K562 (cell line): ENCODE measurements around the gene AFDN. TPM values are rescaled to one million over a fixed set of nuclear protein-coding genes. Genes with fewer than 3 reads are reported as not detected.

Experiments
- ARID2 ChIP-seq: fragments of 450-650 bp; IDR thresholded peaks from 2 replicates; pipeline ENCODE4 v1.6.1; 2017; ENCODE audit warnings: antibody characterized with exemption, mild to moderate bottlenecking
- CC2D1A ChIP-seq: fragments of 450-650 bp; IDR thresholded peaks from 2 replicates; pipeline ENCODE4 v1.6.1; 2017; ENCODE audit warnings: mild to moderate bottlenecking
- FOXA3 ChIP-seq, 2 experiments: fragments of 450-650 bp in 1 of 2; sonication (generic) in 1 of 2; formaldehyde crosslinking; IDR thresholded peaks in 1 of 2; conservative IDR thresholded peaks in 1 of 2; 2 replicates each; pipeline versions ENCODE4 v1.4.0 to v1.8.0; 2020 to 2022; ENCODE audit warnings: mild to moderate bottlenecking in 2 of 2, missing genetic modification reagents in 1 of 2
- HMGN3 ChIP-seq: IDR thresholded peaks from 2 replicates; pipeline ENCODE4 v1.6.1; 2011; ENCODE audit warnings: borderline replicate concordance, low read depth, mild to moderate bottlenecking, mixed read lengths, low read length; ENCODE audit not compliant: insufficient read length; ENCODE audit errors: extremely low read depth
- NFATC3 ChIP-seq: fragments of 450-650 bp; IDR thresholded peaks from 2 replicates; pipeline ENCODE4 v1.6.1; 2017; ENCODE audit warnings: mild to moderate bottlenecking
- NR1H2 ChIP-seq: sonication (generic); formaldehyde crosslinking; IDR thresholded peaks from 2 replicates; pipeline ENCODE4 v1.4.0; 2020; ENCODE audit warnings: mild to moderate bottlenecking, missing genetic modification reagents
- RAD21 ChIP-seq, 2 experiments: fragments of 250-450 bp in 1 of 2; fragments of 450-650 bp in 1 of 2; sonication (Bioruptor Pico) in 1 of 2; formaldehyde crosslinking in 1 of 2; IDR thresholded peaks in 1 of 2; conservative IDR thresholded peaks in 1 of 2; 2 replicates each; pipeline versions ENCODE4 v1.4.0 to v1.8.0; 2020 to 2022; ENCODE audit warnings: mild to moderate bottlenecking in 2 of 2, moderate library complexity in 1 of 2
- RAD51 ChIP-seq: fragments of 450-650 bp; IDR thresholded peaks from 2 replicates; pipeline ENCODE4 v1.7.1; 2016; ENCODE audit warnings: low read depth, mild to moderate bottlenecking, borderline replicate concordance
- TAF1 ChIP-seq: IDR thresholded peaks from 2 replicates; pipeline ENCODE4 v1.6.1; 2011; ENCODE audit warnings: mild to moderate bottlenecking, low read length, moderate library complexity; ENCODE audit not compliant: insufficient read depth, control insufficient read depth, severe bottlenecking; ENCODE audit errors: extremely low read depth
- TCFL5 ChIP-seq: fragments of 250-450 bp; sonication (Bioruptor Pico); conservative IDR thresholded peaks from 2 replicates; pipeline ENCODE4 v1.6.1; 2021; ENCODE audit warnings: mild to moderate bottlenecking, moderate library complexity, matching md5 sums
- TEAD4 ChIP-seq, 2 experiments: sonication (generic) in 1 of 2; formaldehyde crosslinking in 1 of 2; IDR thresholded peaks; 2 replicates each; pipeline versions ENCODE4 v1.6.1 to v1.8.0; 2012 to 2022; ENCODE audit warnings: borderline replicate concordance in 1 of 2, inconsistent platforms in 1 of 2, low read length in 1 of 2, mild to moderate bottlenecking in 1 of 2, missing genetic modification reagents in 1 of 2
- ZFP30 ChIP-seq: fragments of 250-450 bp; sonication (Bioruptor Pico); IDR thresholded peaks from 2 replicates; pipeline ENCODE4 v1.8.0; 2022; ENCODE audit warnings: moderate library complexity, mild to moderate bottlenecking, inconsistent platforms, borderline replicate concordance
- ZKSCAN3 ChIP-seq: fragments of 250-450 bp; sonication (Bioruptor Pico); IDR thresholded peaks from 2 replicates; pipeline ENCODE4 v1.4.0; 2020
- ZNF311 ChIP-seq: fragments of 250-450 bp; sonication (Bioruptor Pico); IDR thresholded peaks from 2 replicates; pipeline ENCODE4 v1.4.0; 2020; ENCODE audit warnings: mild to moderate bottlenecking, moderate library complexity
- ZNF644 ChIP-seq: fragments of 200-800 bp; sonication (Bioruptor generic); IDR thresholded peaks from 2 replicates; pipeline ENCODE4 v1.6.1; 2016; ENCODE audit warnings: low read depth, missing genetic modification characterization, missing compliant biosample characterization
- polyA plus RNA-seq, 8 experiments: library from polyadenylated mRNA; depleted of rRNA in 4 of 8; stranded (reverse) in 5 of 8; unstranded in 3 of 8; fragments of >200 nt; fragmentation: Nextera tagmentation in 2 of 8; fragmentation: Illumina TruSeq in 1 of 8; extraction: Ambion mirVana in 2 of 8; extraction: Trizol in 1 of 8; gene quantifications; 2 replicates each; pipeline versions ENCODE4 v1.2.1 to v1.2.3, GENCODE V29; 2011 to 2014; ENCODE audit warnings: inconsistent platforms in 1 of 8, missing spikeins in 1 of 8
- total RNA-seq, 7 experiments: library from RNA; depleted of rRNA in 6 of 7; stranded (reverse); fragments of >200 nt in 6 of 7; fragmentation: Illumina TruSeq in 2 of 7; extraction: Trizol in 2 of 7; gene quantifications; 2 replicates each; pipeline versions ENCODE4 v1.2.1 to v1.2.3, GENCODE V29; 2011 to 2021; ENCODE audit warnings: low replicate concordance in 1 of 7
- TF ChIP-seq, protein P1 (sequence below), 2 experiments: fragments of 450-650 bp; formaldehyde crosslinking in 1 of 2; IDR thresholded peaks; 2 replicates each; pipeline versions ENCODE4 v1.4.0 to v1.6.1; 2014 to 2020; ENCODE audit warnings: mild to moderate bottlenecking in 2 of 2, borderline replicate concordance in 1 of 2, low read depth in 1 of 2
- TF ChIP-seq, protein P2 (sequence below): fragments of 450-650 bp; formaldehyde crosslinking; IDR thresholded peaks from 2 replicates; pipeline ENCODE4 v1.4.0; 2020; ENCODE audit warnings: mild to moderate bottlenecking, moderate library complexity

AFDN gene
- total and polyA plus RNA-seq, 9 of the 15 experiments (the other 6 are each of a cell fraction or from before 2014, with no cell fraction given), result 7.2 to 129 (median 105) TPM

DNA sequence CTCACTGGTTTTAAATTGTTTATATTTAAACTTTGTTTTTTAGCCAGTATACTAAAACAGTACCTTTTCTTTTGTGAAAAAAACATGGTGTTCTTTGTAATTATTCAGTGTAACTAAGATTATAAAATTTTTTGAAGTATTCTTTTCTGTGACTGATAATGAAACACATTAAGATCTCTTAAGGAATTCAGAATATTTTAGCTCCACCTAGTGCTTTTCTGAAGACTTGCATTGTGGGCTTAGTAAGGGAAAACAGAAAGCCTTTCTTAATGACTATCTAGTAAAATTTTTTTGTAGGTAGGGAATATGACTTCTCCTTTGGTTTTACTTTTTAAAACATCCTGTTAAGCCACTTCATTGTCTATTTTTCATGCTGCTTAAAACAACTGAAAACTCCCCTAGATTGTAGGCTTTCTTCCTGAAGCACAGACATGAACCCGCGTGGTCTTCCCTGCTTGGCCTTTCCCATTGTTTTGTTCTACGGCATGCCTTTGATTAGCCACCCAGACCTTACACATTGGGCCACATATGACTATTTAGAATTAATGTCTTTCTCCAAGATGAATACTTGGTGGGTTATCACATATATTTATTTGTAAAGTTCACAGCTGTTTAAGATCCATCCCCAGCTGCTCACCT lies 72.1 kb downstream of the AFDN start (continued):
- TF ChIP-seq, protein P1, sequence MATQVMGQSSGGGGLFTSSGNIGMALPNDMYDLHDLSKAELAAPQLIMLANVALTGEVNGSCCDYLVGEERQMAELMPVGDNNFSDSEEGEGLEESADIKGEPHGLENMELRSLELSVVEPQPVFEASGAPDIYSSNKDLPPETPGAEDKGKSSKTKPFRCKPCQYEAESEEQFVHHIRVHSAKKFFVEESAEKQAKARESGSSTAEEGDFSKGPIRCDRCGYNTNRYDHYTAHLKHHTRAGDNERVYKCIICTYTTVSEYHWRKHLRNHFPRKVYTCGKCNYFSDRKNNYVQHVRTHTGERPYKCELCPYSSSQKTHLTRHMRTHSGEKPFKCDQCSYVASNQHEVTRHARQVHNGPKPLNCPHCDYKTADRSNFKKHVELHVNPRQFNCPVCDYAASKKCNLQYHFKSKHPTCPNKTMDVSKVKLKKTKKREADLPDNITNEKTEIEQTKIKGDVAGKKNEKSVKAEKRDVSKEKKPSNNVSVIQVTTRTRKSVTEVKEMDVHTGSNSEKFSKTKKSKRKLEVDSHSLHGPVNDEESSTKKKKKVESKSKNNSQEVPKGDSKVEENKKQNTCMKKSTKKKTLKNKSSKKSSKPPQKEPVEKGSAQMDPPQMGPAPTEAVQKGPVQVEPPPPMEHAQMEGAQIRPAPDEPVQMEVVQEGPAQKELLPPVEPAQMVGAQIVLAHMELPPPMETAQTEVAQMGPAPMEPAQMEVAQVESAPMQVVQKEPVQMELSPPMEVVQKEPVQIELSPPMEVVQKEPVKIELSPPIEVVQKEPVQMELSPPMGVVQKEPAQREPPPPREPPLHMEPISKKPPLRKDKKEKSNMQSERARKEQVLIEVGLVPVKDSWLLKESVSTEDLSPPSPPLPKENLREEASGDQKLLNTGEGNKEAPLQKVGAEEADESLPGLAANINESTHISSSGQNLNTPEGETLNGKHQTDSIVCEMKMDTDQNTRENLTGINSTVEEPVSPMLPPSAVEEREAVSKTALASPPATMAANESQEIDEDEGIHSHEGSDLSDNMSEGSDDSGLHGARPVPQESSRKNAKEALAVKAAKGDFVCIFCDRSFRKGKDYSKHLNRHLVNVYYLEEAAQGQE (IDR thresholded peaks at IDR 0.05; ENCODE audit: borderline replicate concordance), result peak; percentile 71
- TF ChIP-seq, protein P1 (CRISPR knock-in tag; IDR thresholded peaks at IDR 0.05; ENCODE audit: low read depth), result no peak
- TF ChIP-seq ARID2, result peak; percentile 60; the same call in 1 of the 2 replicates
- TF ChIP-seq FOXA3 (CRISPR knock-in tag; conservative IDR thresholded peaks at IDR 0.05 in 1 of 2, IDR thresholded peaks at IDR 0.05 in 1 of 2), result no peak
- TF ChIP-seq CC2D1A, result peak; percentile 23; the same call in 1 of the 2 replicates
- TF ChIP-seq ZNF311 (CRISPR knock-in tag), result no peak
- TF ChIP-seq ZFP30, result no peak
- TF ChIP-seq RAD21 (CRISPR knock-in tag; conservative IDR thresholded peaks at IDR 0.05 in 1 of 2, IDR thresholded peaks at IDR 0.05 in 1 of 2), result peak; percentile 94 to 95
- no peak for TF ChIP-seq TCFL5 (CRISPR knock-in tag)
- no peak for TF ChIP-seq TAF1
- no peak for TF ChIP-seq RAD51
- no peak for TF ChIP-seq ZKSCAN3
- TF ChIP-seq, protein P2, sequence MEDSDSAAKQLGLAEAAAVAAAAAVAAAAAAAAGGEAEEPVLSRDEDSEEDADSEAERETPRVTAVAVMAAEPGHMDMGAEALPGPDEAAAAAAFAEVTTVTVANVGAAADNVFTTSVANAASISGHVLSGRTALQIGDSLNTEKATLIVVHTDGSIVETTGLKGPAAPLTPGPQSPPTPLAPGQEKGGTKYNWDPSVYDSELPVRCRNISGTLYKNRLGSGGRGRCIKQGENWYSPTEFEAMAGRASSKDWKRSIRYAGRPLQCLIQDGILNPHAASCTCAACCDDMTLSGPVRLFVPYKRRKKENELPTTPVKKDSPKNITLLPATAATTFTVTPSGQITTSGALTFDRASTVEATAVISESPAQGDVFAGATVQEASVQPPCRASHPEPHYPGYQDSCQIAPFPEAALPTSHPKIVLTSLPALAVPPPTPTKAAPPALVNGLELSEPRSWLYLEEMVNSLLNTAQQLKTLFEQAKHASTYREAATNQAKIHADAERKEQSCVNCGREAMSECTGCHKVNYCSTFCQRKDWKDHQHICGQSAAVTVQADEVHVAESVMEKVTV (CRISPR knock-in tag), result peak; percentile 85
- no peak for TF ChIP-seq ZNF644 (tag)
- 0 out of 2 replicates have a peak, but pooled peaks have one; percentile 13 for TF ChIP-seq TEAD4 (IDR thresholded peaks at IDR 0.05; ENCODE audit: low read length)
- TF ChIP-seq TEAD4 (CRISPR knock-in tag; IDR thresholded peaks at IDR 0.05; ENCODE audit: borderline replicate concordance), result no peak
- 0 out of 2 replicates have a peak, but pooled peaks have one; percentile 31 for TF ChIP-seq NFATC3
- TF ChIP-seq NR1H2, result no peak
- no peak for TF ChIP-seq HMGN3
